Motor neuron (in vitro differentiated cells): ENCODE data around the gene AFG1L. TPM values are rescaled to one million over a fixed set of nuclear protein-coding genes. Genes with fewer than 3 reads are reported as not detected.
"Not testable (repeated sequence)": the region's sequence is repeated elsewhere in the genome, so short reads cannot be mapped to it uniquely, and the experiment has no call there.

Experiments used
- ATAC-seq, 8 experiments: fragments of 200-7000 bp; cut with Tn5 transposase; replicated peaks in 6 of 8; 2 replicates each; pipeline ENCODE4 v1.8.0; 2021; ENCODE audit warnings: mild to moderate bottlenecking in 8 of 8, moderate library complexity in 8 of 8
- H3K27ac ChIP-seq, 2 donors: fragments of 250-450 bp; sonication (Bioruptor Pico); 2 replicates each; pipeline ENCODE4 v1.9.0; 2021; ENCODE audit warnings: antibody characterized with exemption in 2 of 2, mild to moderate bottlenecking in 2 of 2, moderate library complexity in 1 of 2
- H3K4me1 ChIP-seq, 2 donors: fragments of 250-450 bp; sonication (Bioruptor Pico); replicated peaks in 1 of 2; 2 replicates each; pipeline ENCODE4 v1.6.1; 2021; ENCODE audit warnings: antibody characterized with exemption in 2 of 2, mild to moderate bottlenecking in 2 of 2, moderate library complexity in 1 of 2
- H3K4me3 ChIP-seq, 5 donors: fragments of 250-450 bp; sonication (Bioruptor Pico); 2 replicates each; pipeline ENCODE4 v1.9.0; 2021; ENCODE audit warnings: antibody characterized with exemption in 5 of 5, mild to moderate bottlenecking in 5 of 5, moderate library complexity in 4 of 5
- WGBS, 10 experiments: fragments of 450-650 bp; shearing (Covaris generic); methylation state at CpG; one replicate each; pipeline ENCODE4 v1.0.0; 2022; 5-methylcytosine and 5-hydroxymethylcytosine counted together
- in situ Hi-C, 9 experiments: fragments of 400-800 bp; cut with MboI; loops; one replicate each; pipeline ENCODE4 v1.15.0; 2021; ENCODE audit warnings: low sequenced_read_pairs in 9 of 9, low pct_unique_long_range_greater_than_20kb in 2 of 9; ENCODE audit not compliant: unreplicated experiment in 9 of 9
- total RNA-seq, 8 experiments: library from RNA; unstranded; fragments of 300-600 nt; gene quantifications; 2 replicates each; pipeline versions ENCODE4 v1.2.3 to v1.2.4, GENCODE V29; 2022

The AFG1L gene
- total RNA-seq, 8 experiments from 2014 or later, result 4.3 to 17.4 (median 7.2) TPM

DNA sequence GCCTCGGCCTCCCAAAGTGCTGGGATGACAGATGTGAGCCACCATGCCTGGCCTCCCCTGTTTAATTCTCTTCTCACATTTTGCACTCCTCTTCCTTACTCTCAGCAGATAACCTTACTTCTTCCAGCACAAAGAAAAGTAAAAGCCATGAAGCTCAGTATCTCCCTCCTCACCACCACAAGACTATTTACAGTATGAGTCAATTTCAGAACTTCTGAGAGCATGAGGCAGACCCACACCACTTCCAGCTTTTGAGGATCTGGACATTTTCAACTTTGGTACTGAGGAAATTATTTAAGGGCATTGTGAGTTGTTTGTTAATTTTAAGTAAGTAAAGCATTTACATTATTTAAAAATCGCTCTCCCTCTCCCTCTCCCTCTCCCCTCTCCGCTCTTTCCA lies 26.0 kb upstream of the AFG1L start:
- Histone ChIP-seq H3K4me1 (no peaks in the 10 kb centered on the region), H3K4me3 (no peak overlapping the region), H3K27ac (no peak overlapping the region)
- WGBS, 10 experiments, result 67 to 100% (median 80%) methylated on average over 1 to 3 of the region's 3 CpGs; no CpG with 5 or more reads in 6 of the 10 experiments
- no peak for ATAC-seq
- in situ Hi-C loops, result no loop called here

DNA sequence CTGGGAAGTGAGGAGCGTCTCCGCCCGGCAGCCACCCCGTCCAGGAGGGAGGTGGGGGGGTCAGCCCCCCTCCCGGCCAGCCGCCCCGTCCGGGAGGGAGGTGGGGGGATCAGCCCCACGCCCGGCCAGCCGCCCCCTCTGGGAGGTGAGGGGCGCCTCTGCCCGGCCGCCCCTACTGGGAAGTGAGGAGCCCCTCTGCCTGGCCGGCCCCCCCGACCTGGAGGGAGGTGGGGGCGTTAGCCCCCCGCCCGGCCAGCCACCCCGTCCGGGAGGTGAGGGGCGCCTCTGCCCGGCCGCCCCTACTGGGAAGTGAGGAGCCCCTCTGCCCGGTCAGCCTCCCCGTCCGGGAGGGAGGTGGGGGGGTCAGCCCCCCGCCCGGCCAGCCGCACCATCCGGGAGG lies 24.9 kb upstream of the AFG1L start:
- ATAC-seq, H3K27ac ChIP-seq, in situ Hi-C loops, H3K4me1 ChIP-seq, H3K4me3 ChIP-seq: not testable (repeated sequence)
- no CpG with 5 or more reads among the region's 31 CpGs for WGBS, 10 experiments

DNA sequence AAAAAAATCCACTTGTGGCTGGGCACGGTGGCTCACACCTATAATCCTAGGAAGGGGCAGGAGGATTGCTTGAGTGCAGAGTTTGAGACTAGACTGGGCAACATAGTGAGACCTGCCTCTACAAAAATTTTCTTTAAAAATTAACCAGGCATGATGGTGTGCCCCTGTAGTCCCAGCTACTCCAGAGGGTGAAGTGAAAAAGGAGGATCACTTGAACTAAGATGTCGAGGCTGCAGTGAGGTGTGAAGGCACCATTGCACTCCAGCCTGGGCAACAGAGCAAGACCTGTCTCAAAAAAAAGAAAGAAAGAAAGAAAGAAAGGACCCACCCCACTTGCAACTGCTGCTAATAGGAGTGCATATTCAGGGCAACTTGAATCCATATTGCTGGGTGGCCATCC lies 20.3 kb upstream of the AFG1L start:
- in situ Hi-C loops, result no loop called here
- Histone ChIP-seq H3K27ac (no peak overlapping the region), H3K4me3 (no peak overlapping the region), H3K4me1 (peaks cover 0 to 4% of the 10 kb centered on the region in 2 donors)
- WGBS, 10 experiments, result 0 to 100% (median 68%) methylated on average over 1 to 2 of the region's 2 CpGs; no CpG with 5 or more reads in 2 of the 10 experiments
- ATAC-seq, result no peak

DNA sequence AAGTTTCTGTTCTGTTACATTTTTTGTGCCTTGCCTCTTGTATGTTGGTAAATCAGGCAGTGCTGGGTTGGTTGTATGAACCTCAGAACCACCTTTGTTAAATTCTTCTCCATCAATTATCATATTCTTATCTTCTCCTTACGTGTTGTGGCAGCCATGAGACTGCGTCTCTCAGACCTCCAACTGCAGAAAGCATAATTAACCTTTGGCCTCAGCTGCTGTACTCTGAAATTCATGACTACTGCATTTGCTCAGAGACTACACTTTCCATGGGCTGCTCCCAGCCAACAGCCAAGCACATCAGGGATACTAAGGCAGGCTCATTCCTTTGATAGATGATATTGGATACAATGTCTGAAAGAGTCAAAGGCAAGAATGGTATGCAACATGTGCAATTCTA lies 18.9 kb upstream of the AFG1L start:
- H3K27ac ChIP-seq, result no peak overlapping the region
- ATAC-seq, result peak in 3 of 8 experiments; percentile 47 to 54 (median 48)
- H3K4me1 ChIP-seq, result peaks cover 0 to 4% of the 10 kb centered on the region in 2 donors
- in situ Hi-C loops, result no loop called here
- H3K4me3 ChIP-seq, result no peak overlapping the region
- 17 to 80% (median 34%) methylated on average over 1 to 2 of the region's 2 CpGs; no CpG with 5 or more reads in 2 of the 10 experiments for WGBS, 10 experiments

DNA sequence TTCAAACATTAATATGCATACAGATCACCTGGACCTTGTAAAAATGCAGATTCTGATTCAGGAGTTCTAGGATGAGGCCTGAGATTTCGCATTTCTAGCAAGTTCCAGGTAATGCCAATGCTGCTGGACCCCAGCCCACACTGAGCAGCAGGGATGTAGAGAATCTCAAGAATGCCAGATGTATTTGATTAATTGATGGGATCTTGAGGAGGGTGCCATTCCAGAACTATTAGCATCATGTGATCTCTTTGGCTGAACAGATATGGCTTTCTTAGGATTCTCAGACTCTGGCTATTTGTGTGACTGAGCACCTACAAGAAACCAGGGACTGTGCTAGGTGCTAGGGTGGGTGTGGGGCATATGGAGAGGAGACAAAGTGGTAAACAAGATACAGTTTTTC lies 17.6 kb upstream of the AFG1L start:
- Histone ChIP-seq H3K4me1 (peaks cover 0 to 4% of the 10 kb centered on the region in 2 donors), H3K4me3 (no peak overlapping the region), H3K27ac (no peak overlapping the region)
- in situ Hi-C loops, result no loop called here
- WGBS, 10 experiments, result 38 to 100% (median 92%) methylated on average over 1 of the region's 1 CpG; no CpG with 5 or more reads in 4 of the 10 experiments
- ATAC-seq, result no peak

DNA sequence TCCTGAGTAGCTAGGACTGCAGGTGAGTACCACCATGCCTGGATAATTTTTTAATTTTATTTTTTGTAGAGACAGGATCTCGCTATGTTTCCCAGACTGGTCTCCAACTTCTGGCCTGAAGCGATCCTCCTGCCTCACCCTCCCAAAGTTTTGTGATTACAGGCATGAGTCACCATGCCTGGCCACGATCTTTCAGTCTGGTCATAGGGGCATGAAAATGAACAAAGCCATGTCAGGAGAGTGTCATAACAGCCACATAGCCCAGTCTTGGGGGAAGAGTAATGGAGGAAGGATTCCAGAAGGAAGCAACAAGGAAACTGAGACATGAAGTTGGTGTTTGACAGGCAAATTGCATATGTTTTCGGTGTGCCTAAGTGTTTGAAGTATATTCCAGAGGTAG lies 17.0 kb upstream of the AFG1L start:
- 50 to 100% (median 80%) methylated on average over 1 to 4 of the region's 4 CpGs for WGBS, 10 experiments
- in situ Hi-C loops, result no loop called here
- Histone ChIP-seq H3K27ac (no peak overlapping the region), H3K4me3 (no peak overlapping the region), H3K4me1 (peaks cover 0 to 4% of the 10 kb centered on the region in 2 donors)
- ATAC-seq, result no peak

DNA sequence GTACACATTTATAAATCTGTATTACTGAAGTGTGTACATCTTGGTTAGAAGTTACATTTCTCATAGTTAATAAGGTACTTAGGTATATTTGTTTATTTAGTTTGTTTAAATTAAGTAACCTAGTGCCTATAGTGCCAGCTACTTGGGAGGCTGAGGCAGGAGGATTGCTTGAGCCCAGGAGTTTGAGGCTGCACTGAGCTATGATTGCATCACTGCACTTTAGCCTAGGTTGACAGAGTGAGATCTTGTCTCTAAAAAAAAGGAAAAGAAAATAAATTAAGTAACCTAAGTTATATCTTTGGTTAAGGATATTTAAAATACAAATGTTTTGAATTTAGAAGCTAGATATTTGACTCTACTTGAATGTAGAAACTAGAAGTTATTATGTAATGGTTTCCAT lies 9.5 kb upstream of the AFG1L start:
- no peak for ATAC-seq
- in situ Hi-C loops, result no loop called here
- Histone ChIP-seq H3K27ac (no peak overlapping the region), H3K4me3 (no peak overlapping the region), H3K4me1 (no peaks in the 10 kb centered on the region)

DNA sequence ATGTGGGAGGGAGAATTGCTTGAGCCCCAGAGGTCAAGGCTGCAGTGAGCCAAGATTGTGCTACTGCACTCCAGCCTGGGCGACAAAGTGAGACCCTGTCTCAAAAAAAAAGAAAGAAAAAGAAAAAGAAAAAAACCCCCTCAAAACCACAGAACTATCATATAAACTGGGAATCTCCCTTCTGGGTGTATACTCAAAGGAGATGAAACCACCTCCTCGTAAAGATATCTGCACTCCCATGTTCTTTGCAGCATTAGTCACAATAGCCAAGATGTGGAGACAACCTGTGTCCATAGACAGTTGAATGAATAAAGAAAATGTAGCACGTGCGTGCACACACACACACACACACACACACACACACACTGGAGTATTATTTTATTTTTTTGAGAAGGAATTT lies 8.5 kb upstream of the AFG1L start:
- 13 to 100% (median 83%) methylated on average over 1 to 2 of the region's 4 CpGs; no CpG with 5 or more reads in 5 of the 10 experiments for WGBS, 10 experiments
- no peaks in the 10 kb centered on the region for H3K4me1 ChIP-seq
- ATAC-seq, result no peak
- no peak overlapping the region for H3K4me3 ChIP-seq
- in situ Hi-C loops, result no loop called here
- no peak overlapping the region for H3K27ac ChIP-seq

DNA sequence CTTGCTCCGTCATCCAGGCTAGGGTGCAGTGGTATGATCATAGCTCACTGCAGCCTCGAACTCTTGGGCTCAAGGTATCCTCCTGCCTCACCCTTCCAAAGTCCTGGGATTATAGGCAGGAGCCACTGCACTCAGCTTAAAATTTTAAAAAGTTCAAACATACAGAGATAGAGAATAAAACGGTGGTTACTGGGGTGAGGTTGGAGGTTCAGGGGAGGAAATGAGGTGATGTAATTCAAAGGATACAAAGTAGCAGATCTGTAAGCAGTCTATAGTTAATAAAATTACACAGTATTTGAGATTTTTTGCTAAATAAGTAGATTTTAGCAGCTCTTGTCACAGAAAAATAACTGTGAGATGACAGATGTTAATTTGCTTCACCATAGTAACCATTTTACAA lies 7.5 kb upstream of the AFG1L start:
- Histone ChIP-seq H3K4me3 (no peak overlapping the region), H3K27ac (no peak overlapping the region), H3K4me1 (no peaks in the 10 kb centered on the region)
- WGBS, 10 experiments, result 25 to 93% (median 83%) methylated on average over 1 to 3 of the region's 3 CpGs; no CpG with 5 or more reads in 1 of the 10 experiments
- in situ Hi-C loops, result no loop called here
- no peak for ATAC-seq

DNA sequence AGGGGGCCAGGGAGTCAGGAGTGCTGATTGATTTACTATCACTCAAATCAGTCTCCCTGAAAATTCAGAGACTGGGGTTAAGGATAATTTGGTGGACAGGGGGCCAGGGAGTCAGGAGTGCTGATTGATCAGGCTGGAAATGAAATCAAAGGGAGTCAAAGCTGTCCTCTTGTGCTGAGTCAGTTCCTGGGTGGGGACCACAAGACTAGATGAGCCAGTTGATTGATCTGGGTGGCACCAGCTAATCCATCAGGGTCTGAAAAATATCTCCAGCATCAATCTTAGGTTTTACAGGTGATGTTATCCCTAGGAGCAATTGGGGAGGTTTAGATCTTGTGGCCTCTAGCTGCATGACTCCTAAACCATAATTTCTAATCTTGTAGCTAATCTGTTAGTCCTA lies 6.1 kb upstream of the AFG1L start:
- no peak overlapping the region for H3K27ac ChIP-seq
- no peak overlapping the region for H3K4me3 ChIP-seq
- no peak for ATAC-seq
- no peaks in the 10 kb centered on the region for H3K4me1 ChIP-seq
- in situ Hi-C loops, result no loop called here

DNA sequence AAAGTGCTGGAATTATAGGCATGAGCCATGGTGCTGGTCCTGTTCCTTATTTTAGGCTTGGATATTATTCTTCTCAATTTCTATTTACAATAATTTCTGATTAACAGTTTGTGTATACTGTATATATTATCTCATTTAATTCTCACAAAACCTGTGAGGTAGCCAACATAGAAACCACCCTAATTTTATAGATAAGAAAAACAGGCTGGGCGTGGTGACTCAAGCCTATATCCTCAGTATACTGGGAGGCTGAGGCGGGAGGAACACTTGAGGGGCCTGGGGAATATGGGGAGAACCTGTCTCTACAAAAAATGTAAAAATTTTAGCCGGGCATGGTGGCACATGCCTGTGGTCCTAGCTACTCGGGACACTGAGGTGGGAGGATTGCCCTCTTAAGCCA lies 3.8 kb upstream of the AFG1L start:
- whole genome bisulfite sequencing, 10 experiments, result 69 to 100% (median 90%) methylated on average over 2 to 4 of the region's 4 CpGs; no CpG with 5 or more reads in 4 of the 10 experiments
- in situ Hi-C loops, result no loop called here
- Histone ChIP-seq H3K27ac (no peak overlapping the region), H3K4me3 (no peak overlapping the region), H3K4me1 (peaks cover 5 to 7% of the 10 kb centered on the region in 2 donors)
- ATAC-seq, result no peak

DNA sequence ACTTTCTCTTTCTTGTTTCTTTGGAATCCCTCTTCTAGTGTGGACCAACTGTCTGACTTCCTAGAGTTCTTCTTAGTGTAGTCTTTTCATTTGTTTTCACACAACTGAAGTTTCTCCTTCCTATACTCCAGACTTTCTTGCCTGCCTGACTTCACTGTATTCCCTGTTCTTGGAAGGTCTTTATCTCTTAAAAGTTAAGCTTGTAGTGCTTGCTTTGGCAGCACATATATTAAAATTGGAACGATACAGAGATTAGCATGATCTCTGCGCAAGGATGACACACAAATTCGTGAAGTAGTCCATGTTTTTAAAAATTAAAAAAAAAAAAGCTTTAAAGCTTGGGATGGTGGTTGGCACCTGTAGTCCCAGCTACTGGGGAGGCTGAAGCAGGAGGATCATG lies 2.3 kb upstream of the AFG1L start:
- WGBS, 10 experiments, result 82 to 100% (median 83%) methylated on average over 1 to 3 of the region's 3 CpGs; no CpG with 5 or more reads in 5 of the 10 experiments
- H3K27ac ChIP-seq, H3K4me1 ChIP-seq, in situ Hi-C loops, ATAC-seq, H3K4me3 ChIP-seq: not testable (repeated sequence)

DNA sequence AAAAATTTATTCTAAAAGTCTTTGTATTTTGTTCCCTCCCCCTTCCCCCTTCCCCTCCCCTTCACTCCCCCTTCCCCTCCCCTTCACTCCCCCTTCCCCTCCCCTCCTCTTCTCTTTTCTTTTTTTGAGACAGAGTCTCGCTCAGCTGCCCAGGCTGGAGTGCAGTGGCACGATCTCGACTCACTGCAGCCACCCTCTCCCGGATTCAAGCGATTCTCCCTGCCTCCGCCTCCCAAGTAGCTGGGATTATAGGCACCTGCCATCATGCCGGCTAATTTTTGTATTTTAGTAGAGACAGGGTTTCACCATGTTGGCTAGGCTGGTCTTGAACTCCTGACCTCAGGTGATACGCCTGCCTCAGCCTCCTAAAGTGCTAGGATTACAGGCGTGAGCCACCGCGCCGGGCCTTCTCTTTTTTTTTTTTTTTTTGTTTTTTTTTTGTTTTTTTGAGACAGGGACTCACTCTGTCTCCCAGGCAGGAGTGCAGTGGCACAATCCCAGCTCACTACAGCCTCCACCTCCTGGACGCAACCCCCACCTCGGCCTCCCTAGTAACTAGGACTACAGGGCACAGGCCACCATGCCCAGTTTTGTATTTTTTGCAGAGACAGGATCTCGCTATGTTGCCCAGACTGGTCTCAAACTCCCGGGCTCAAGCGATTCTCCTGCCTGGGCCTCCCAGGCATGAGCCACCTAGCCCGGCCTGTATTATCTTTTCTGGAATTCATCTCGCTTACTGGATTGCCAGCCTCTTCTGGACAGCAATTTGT lies 1.1 kb upstream of the AFG1L start:
- 90 to 100% (median 95%) methylated on average over 1 to 17 of the region's 19 CpGs for WGBS, 10 experiments
- Histone ChIP-seq H3K4me1 (peaks cover 7 to 9% of the 10 kb centered on the region in 2 donors), H3K27ac (no peak overlapping the region), H3K4me3 (peak overlapping the region in 3 of 5 donors; percentile 79 to 83 (median 80))
- in situ Hi-C loops, result no loop called here
- no peak for ATAC-seq

DNA sequence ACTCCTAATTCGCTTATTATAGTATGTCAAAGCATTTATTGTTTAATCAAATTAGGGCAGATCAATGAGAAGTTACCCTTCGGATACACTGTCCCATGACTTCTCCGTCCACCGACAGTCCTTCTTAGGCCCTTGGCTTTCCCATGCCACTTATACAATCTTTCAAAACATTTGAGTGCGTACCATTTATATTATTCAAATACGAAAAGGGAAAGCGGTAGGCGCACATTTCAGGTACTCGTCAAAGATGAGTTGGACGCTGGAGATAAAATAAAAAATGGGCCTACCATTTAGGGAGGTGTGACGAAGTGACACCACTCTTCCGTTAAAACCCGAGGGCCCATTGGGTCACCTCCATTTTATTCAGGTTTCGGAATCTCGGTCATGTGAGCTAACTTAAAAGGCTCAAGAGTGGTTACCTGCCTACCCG lies 542 bp upstream of the AFG1L start:
- ATAC-seq, result peak in 3 of 8 experiments; percentile 16 to 31 (median 20)
- Histone ChIP-seq H3K4me3 (peak overlapping the region; percentile 79 to 87 (median 81)), H3K27ac (peak overlapping the region in 1 of 2 donors; percentile 91), H3K4me1 (peaks cover 7 to 9% of the 10 kb centered on the region in 2 donors)
- in situ Hi-C loops, result no loop called here
- 39 to 60% (median 50%) methylated on average over 2 to 13 of the region's 16 CpGs; no CpG with 5 or more reads in 3 of the 10 experiments for WGBS, 10 experiments
